Psoas muscle (tissue), 8 donors: ENCODE measurements around the gene SLC35B2. TPM values are rescaled to one million over a fixed set of nuclear protein-coding genes. Genes with fewer than 3 reads are reported as not detected.

Experiments used
- ATAC-seq, 4 donors: fragments of 200-7000 bp; cut with Tn5 transposase; one replicate each; pipeline ENCODE4 v1.9.1; 2020; ENCODE audit warnings: moderate library complexity in 3 of 4, mild to moderate bottlenecking in 2 of 4
- DNase-seq, 2 donors: peaks; one replicate each; pipeline ENCODE4 v3.0.0-alpha.2; 2020
- H3K27ac ChIP-seq: fragments of 200-600 bp; one replicate; pipeline ENCODE4 v1.8.0; 2022
- H3K27me3 ChIP-seq, 3 donors: fragments of 200-600 bp in 1 of 3; one replicate each; pipeline versions ENCODE4 v1.6.1 to v1.8.0; 2013 to 2022; ENCODE audit warnings: low read length in 2 of 3, mild to moderate bottlenecking in 2 of 3, moderate library complexity in 1 of 3; ENCODE audit not compliant: insufficient read depth in 3 of 3
- H3K36me3 ChIP-seq, 2 donors: fragments of 200-600 bp in 1 of 2; one replicate each; pipeline versions ENCODE4 v1.6.1 to v1.8.0; 2013 to 2022; ENCODE audit warnings: low read depth in 1 of 2, mild to moderate bottlenecking in 1 of 2, moderate library complexity in 1 of 2; ENCODE audit not compliant: insufficient read depth in 1 of 2
- H3K4me1 ChIP-seq: fragments of 200-600 bp; one replicate; pipeline ENCODE4 v1.8.0; 2022
- H3K4me3 ChIP-seq: fragments of 200-600 bp; one replicate; pipeline ENCODE4 v1.8.0; 2022; ENCODE audit warnings: mild to moderate bottlenecking
- H3K9me3 ChIP-seq: fragments of 200-600 bp; one replicate; pipeline ENCODE4 v1.8.0; 2022
- CTCF ChIP-seq: fragments of 200-600 bp; IDR thresholded peaks from one replicate; pipeline ENCODE4 v1.8.0; 2022; ENCODE audit warnings: antibody characterized with exemption
- WGBS, 3 donors: extraction: QIAGEN DNeasy Blood & Tissue Kit; methylation state at CpG; one replicate each; pipeline versions ENCODE4 v1.1.6 to v1.1.7; 2013; 5-methylcytosine and 5-hydroxymethylcytosine counted together
- intact Hi-C, 2 donors: fragments of 100-400 bp; cut with DNase I; formaldehyde crosslinking; loops; one replicate each; pipeline versions ENCODE4 v1.11.0 to v1.14.2; 2022
- polyA plus RNA-seq, 3 donors: library from polyadenylated mRNA; stranded (reverse); fragments of 200-250 nt; gene quantifications; one replicate each; pipeline ENCODE4 v1.2.3, GENCODE V29; 2013
- total RNA-seq, 4 donors: library from RNA; stranded (reverse); fragmentation: NEBNext Ultra II Directional in 2 of 4; extraction: Animal tissue kit (Norgen Biotek cat#: 25700) in 2 of 4; gene quantifications; one replicate each; pipeline versions ENCODE4 v1.2.1 to v1.2.4, GENCODE V29; 2021 to 2023
- donor health status: healthy with polysubstance abuse.
- donor health status: DM: no; HTN: no; CAD: no; lungs with moderate emphysema.
- donor health status: Bipolar disorder and iron deficiency.
- donor health status: healthy.
- donor health status: DM: yes; HTN: yes; CAD: no.
- donor health status: DM: no; HTN: no; CAD: no.
- donor health status: DM: no; HTN: no; CAD: no.
- donor health status: DM: yes; HTN: yes; CAD: no.

The SLC35B2 gene
- total and polyA plus RNA-seq, 7 donors = 10.9 to 23.6 (median 20.8) TPM

GRCh38 chr6:44297063-44298038, 40.0 kb upstream of the SLC35B2 start:
- Histone ChIP-seq H3K4me1 (peaks cover 10% of the 10 kb centered on the region), H3K27me3 (peaks cover 0 to 39% (median 12%) of the 10 kb centered on the region in 3 donors), H3K27ac (no peak overlapping the region), H3K9me3 (no peaks in the 10 kb centered on the region), H3K36me3 (peaks cover 0 to 22% of the 10 kb centered on the region in 2 donors), H3K4me3 (peak overlapping the region; percentile 70)
- WGBS, 3 donors = 1% methylated on average over 68 to 86 of the region's 86 CpGs
- peak; percentile 57 to 66 for DNase-seq
- TF ChIP-seq CTCF = no peak
- intact Hi-C loops = no loop called here
- ATAC-seq = peak; percentile 75 to 87 (median 80)

GRCh38 chr6:44294832-44295791, 37.8 kb upstream of the SLC35B2 start:
- Histone ChIP-seq H3K4me3 (no peak overlapping the region), H3K36me3 (peaks cover 0 to under 1% of the 10 kb centered on the region in 2 donors), H3K27ac (no peak overlapping the region), H3K4me1 (peaks cover 10% of the 10 kb centered on the region), H3K27me3 (peaks cover 0 to 55% (median 12%) of the 10 kb centered on the region in 3 donors), H3K9me3 (no peaks in the 10 kb centered on the region)
- intact Hi-C loops = no loop called here
- DNase-seq (peak in 1 of 2 donors; percentile 39), ATAC-seq (peak in 1 of 4 donors; percentile 42)
- WGBS, 3 donors = 57 to 68% (median 60%) methylated on average over 7 of the region's 7 CpGs
- TF ChIP-seq CTCF = no peak

GRCh38 chr6:44292661-44293365, 35.5 kb upstream of the SLC35B2 start:
- no peak overlapping the region for H3K4me3 ChIP-seq
- intact Hi-C loops = no loop called here
- ATAC-seq = no peak
- H3K9me3 ChIP-seq = no peaks in the 10 kb centered on the region
- no peak overlapping the region for H3K27ac ChIP-seq
- WGBS, 3 donors = 78 to 82% (median 79%) methylated on average over 4 of the region's 4 CpGs
- H3K4me1 ChIP-seq = peaks cover 10% of the 10 kb centered on the region
- no peak for TF ChIP-seq CTCF
- peaks cover 0 to 68% (median 11%) of the 10 kb centered on the region in 3 donors for H3K27me3 ChIP-seq
- DNase-seq = no peak
- H3K36me3 ChIP-seq = no peaks in the 10 kb centered on the region

- ATAC-seq = no peak
- Histone ChIP-seq H3K4me1 (no peaks in the 10 kb centered on the region), H3K36me3 (no peaks in the 10 kb centered on the region), H3K4me3 (no peak overlapping the region), H3K27ac (no peak overlapping the region), H3K27me3 (peaks cover 0 to 67% (median 9%) of the 10 kb centered on the region in 3 donors), H3K9me3 (no peaks in the 10 kb centered on the region)
- intact Hi-C loops = no loop called here
- 63 to 74% (median 63%) methylated on average over 4 of the region's 4 CpGs for WGBS, 3 donors
- TF ChIP-seq CTCF = no peak
- DNase-seq = peak in 1 of 2 donors; percentile 11
These were observed 34.5 kb upstream of the SLC35B2 start for GRCh38 chr6:44291841-44292240.
